Ovary (tissue), 9 donors: ENCODE data around the gene SEC61A2. TPM values are rescaled to one million over a fixed set of nuclear protein-coding genes. Genes with fewer than 3 reads are reported as not detected.

ENCODE experiments used
- DNase-seq, 5 donors: peaks; one replicate each; pipeline ENCODE4 v3.0.0-alpha.2; 2019 to 2020
- H3K27ac ChIP-seq, 2 donors: fragments of 200-600 bp; one replicate each; pipeline versions ENCODE4 v1.5.1 to v1.8.0; 2019 to 2022
- H3K27me3 ChIP-seq: fragments of 200-600 bp; one replicate; pipeline ENCODE4 v1.8.0; 2022
- H3K36me3 ChIP-seq: fragments of 200-600 bp; sonication (generic); one replicate; pipeline ENCODE4 v1.5.1; 2019
- H3K4me1 ChIP-seq: one replicate; pipeline ENCODE4 v1.8.1; 2013; ENCODE audit warnings: mild to moderate bottlenecking, moderate library complexity; ENCODE audit not compliant: insufficient read depth
- H3K4me3 ChIP-seq: fragments of 200-600 bp; sonication (generic); one replicate; pipeline ENCODE4 v1.5.1; 2017
- H3K9me3 ChIP-seq, 2 donors: fragments of 200-600 bp in 1 of 2; sonication (generic) in 1 of 2; one replicate each; pipeline versions ENCODE4 v1.5.1 to v1.8.1; 2013 to 2019; ENCODE audit warnings: mild to moderate bottlenecking in 1 of 2, moderate library complexity in 1 of 2
- CTCF ChIP-seq, 3 donors: fragments of 450-650 bp in 2 of 3; fragments of 200-600 bp in 1 of 3; IDR thresholded peaks; one replicate each; pipeline versions ENCODE4 v1.5.1 to v1.8.0; 2016 to 2022; ENCODE audit warnings: antibody characterized with exemption in 3 of 3, mild to moderate bottlenecking in 1 of 3
- EP300 ChIP-seq: sonication (generic); formaldehyde crosslinking; IDR thresholded peaks from one replicate; pipeline ENCODE4 v1.6.1; 2017; ENCODE audit warnings: antibody characterized with exemption
- POLR2A ChIP-seq: fragments of 450-650 bp; IDR thresholded peaks from one replicate; pipeline ENCODE4 v1.6.1; 2017; ENCODE audit warnings: antibody characterized with exemption, mild to moderate bottlenecking, moderate library complexity
- WGBS, 3 donors: extraction: QIAGEN DNeasy Blood & Tissue Kit in 1 of 3; methylation state at CpG; one replicate each; pipeline versions ENCODE4 v1.1.5 to v1.1.7; 2013 to 2017; 5-methylcytosine and 5-hydroxymethylcytosine counted together
- intact Hi-C, 4 donors: fragments of 100-400 bp; cut with DNase I; formaldehyde crosslinking; loops; one replicate each; pipeline versions ENCODE4 v1.11.0 to v1.15.1; 2022 to 2023
- microRNA counts: library from miRNA; unstranded; fragments of <30 nt; microRNA quantifications from one replicate; lab custom pipeline; 2016
- microRNA-seq, 3 donors: library from miRNA; unstranded; fragments of <30 nt; microRNA quantifications; one replicate each; pipeline versions ENCODE4 to v1.2.0, GENCODE V29; 2019 to 2020
- polyA plus RNA-seq, 2 donors: library from polyadenylated mRNA; stranded (reverse); fragments of 200-250 nt in 1 of 2; fragments of 350-450 nt in 1 of 2; fragmentation: Illumina TruSeq in 1 of 2; extraction: RNeasy Lipid Tissue Mini Kit (QIAGEN cat#74804) in 1 of 2; gene quantifications; one replicate each; pipeline ENCODE4 v1.2.3, GENCODE V29; 2013 to 2014
- small RNA-seq: library from RNA; depleted of rRNA; stranded (forward); fragments of <200 nt; gene quantifications from one replicate; pipeline ENCODE3, GENCODE V24; 2016
- total RNA-seq, 7 donors: library from RNA; depleted of rRNA in 2 of 7; stranded (reverse); fragments of >200 nt in 2 of 7; fragmentation: NEBNext Ultra II Directional in 3 of 7; extraction: Animal tissue kit (Norgen Biotek cat#: 25700) in 3 of 7; gene quantifications; one replicate each; pipeline versions ENCODE4 v1.1.0 to v1.2.4, GENCODE V29; 2016 to 2023
- donor health status: DM: no; HTN: no; CAD: no; lungs with moderate emphysema.
- donor health status: DM: no; HTN: no; CAD: no.
- donor health status: Bipolar disorder and iron deficiency.
- donor health status: DM: yes; HTN: yes; CAD: no.
- donor health status: DM: no; HTN: no; CAD: no.
- donor health status: DM: yes; HTN: yes; CAD: no.

SEC61A2 gene
- total and polyA plus RNA-seq, 9 donors, result 7.4 to 13.4 (median 9.5) TPM

GRCh38 chr10:12214093-12214492 is 84.6 kb downstream of the SEC61A2 start:
- no peak overlapping the region for H3K27ac ChIP-seq
- H3K4me1 ChIP-seq, result no peaks in the 10 kb centered on the region
- no peak for DNase-seq
- no peak overlapping the region for H3K4me3 ChIP-seq
- intact Hi-C loops, result no loop called here
- no peaks in the 10 kb centered on the region for H3K9me3 ChIP-seq
- no peaks in the 10 kb centered on the region for H3K27me3 ChIP-seq
- TF ChIP-seq EP300 (no peak), POLR2A (no peak), CTCF (IDR thresholded peaks at IDR 0.05) (no peak)
- 53 to 61% (median 54%) methylated on average over 4 of the region's 4 CpGs for WGBS, 3 donors
- H3K36me3 ChIP-seq, result no peaks in the 10 kb centered on the region

GRCh38 chr10:12214763-12215218 is 85.3 kb downstream of the SEC61A2 start:
- intact Hi-C loops, result no loop called here
- WGBS, 3 donors, result 22 to 30% (median 24%) methylated on average over 6 of the region's 6 CpGs

More at GRCh38 chr10:12214763-12215218, 85.3 kb downstream of the SEC61A2 start:
- Histone ChIP-seq H3K4me3 (no peak overlapping the region), H3K9me3 (no peaks in the 10 kb centered on the region), H3K4me1 (no peaks in the 10 kb centered on the region), H3K36me3 (no peaks in the 10 kb centered on the region), H3K27me3 (no peaks in the 10 kb centered on the region), H3K27ac (no peak overlapping the region)
- TF ChIP-seq CTCF (IDR thresholded peaks at IDR 0.05) (peak; percentile 16 to 49 (median 18)), EP300 (no peak), POLR2A (no peak)
- peak in 1 of 5 donors; percentile 42 for DNase-seq

MicroRNA genes within 50 kb of the gene (microRNA counts, 767-probe panel; counts per million panel counts)
- microRNA hsa-miR-548ak (lab: Ali Mortazavi, UCI), result 530 counts per million, percentile 78 among the panel's probes with 10 or more counts

Small RNA genes within 50 kb of the gene (microRNA-seq; reads per million reads assigned to microRNA genes)
- gene MIR548AK, result 0 reads per million in 3 donors

Small RNA genes within 50 kb of the gene (small RNA-seq; reads per million reads assigned to genes)
- not detected for gene MIR548AK
- not detected for gene RNU6-88P

Other genes with a start within 250 kb of the SEC61A2 start
- 10 to 100 TPM; 12.5 to 22.9 (median 19.6) TPM for gene UPF2, start 86.9 kb upstream of the SEC61A2 start, total RNA-seq
- 10 to 100 TPM; 16.8 to 20.9 TPM for gene UPF2, start 86.9 kb upstream of the SEC61A2 start, polyA plus RNA-seq
- 10 to 100 TPM; 10.3 to 33.2 (median 26.4) TPM for gene DHTKD1, start 60.7 kb upstream of the SEC61A2 start, total RNA-seq
- gene DHTKD1, start 60.7 kb upstream of the SEC61A2 start, polyA plus RNA-seq, result 10 to 100 TPM; 13.5 to 30.7 TPM
- 10 to 100 TPM; 16.2 to 32.8 (median 24.7) TPM for gene NUDT5, start 66.2 kb downstream of the SEC61A2 start, total RNA-seq
- 10 to 100 TPM; 15.8 to 56.5 TPM for gene NUDT5, start 66.2 kb downstream of the SEC61A2 start, polyA plus RNA-seq
- gene CDC123, start 66.5 kb downstream of the SEC61A2 start, total RNA-seq, result 10 to 100 TPM; 22.1 to 52.4 (median 33.7) TPM
- 10 to 100 TPM; 37.6 to 59.1 TPM for gene CDC123, start 66.5 kb downstream of the SEC61A2 start, polyA plus RNA-seq
- gene CAMK1D, start 219.9 kb downstream of the SEC61A2 start, total RNA-seq, result 10 to 100 TPM in 1 of 7 donors, 1 to 10 TPM in 6; 1.8 to 11.7 (median 5.5) TPM
- 1 to 10 TPM; 2.4 to 7.5 TPM for gene CAMK1D, start 219.9 kb downstream of the SEC61A2 start, polyA plus RNA-seq